ENCODE results near the gene LY86. TPM values are rescaled to one million over a fixed set of nuclear protein-coding genes. Genes with fewer than 3 reads are reported as not detected.

The LY86 gene
- polyA plus RNA-seq, 4 donors, result 2.8 to 3.4 (median 3.0) TPM; not detected in 1

DNA sequence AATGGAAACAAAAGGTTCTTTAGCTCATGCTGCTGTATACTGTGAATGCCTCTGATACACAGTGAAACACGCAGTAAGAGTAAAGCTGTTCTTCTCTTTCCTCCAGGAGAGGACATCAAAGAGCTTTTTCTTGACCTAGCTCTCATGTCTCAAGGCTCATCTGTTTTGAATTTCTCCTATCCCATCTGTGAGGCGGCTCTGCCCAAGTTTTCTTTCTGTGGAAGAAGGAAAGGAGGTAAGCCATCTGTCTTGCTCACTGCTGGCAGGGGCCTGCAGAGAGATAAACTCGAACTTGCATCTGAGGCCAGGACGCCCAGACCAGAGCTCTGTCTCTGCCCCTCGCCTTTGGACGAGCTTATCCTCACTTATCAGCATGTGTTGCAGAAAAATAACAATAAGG, 37.7 kb downstream of the LY86 start:
- DNase-seq (no peak), FAIRE-seq (no peak)
- WGBS, 3 donors, result 71 to 79% (median 74%) methylated on average over 6 of the region's 6 CpGs
- Histone ChIP-seq H3K27me3 (ENCODE audit: control insufficient read depth in 3 of 3, insufficient read depth in 3 of 3, low read length in 3 of 3) (peaks cover 0 to 5% (median 2%) of the 10 kb centered on the region in 3 donors), H3K9me3 (ENCODE audit: control insufficient read depth in 2 of 2, insufficient read depth in 1 of 2, low read depth in 1 of 2, low read length in 1 of 2) (no peaks in the 10 kb centered on the region), H3K27ac (ENCODE audit: low read depth in 1 of 3, low read length in 2 of 3) (no peak overlapping the region), H3K4me1 (ENCODE audit: control insufficient read depth in 3 of 3, insufficient read depth in 2 of 3, low read depth in 1 of 3, low read length in 2 of 3) (no peaks in the 10 kb centered on the region), H3K36me3 (ENCODE audit: control insufficient read depth in 3 of 3, insufficient read depth in 2 of 3, low read depth in 1 of 3, low read length in 3 of 3) (no peaks in the 10 kb centered on the region), H3K4me3 (ENCODE audit: low read depth in 1 of 3, low read length in 3 of 3) (no peak overlapping the region)

DNA sequence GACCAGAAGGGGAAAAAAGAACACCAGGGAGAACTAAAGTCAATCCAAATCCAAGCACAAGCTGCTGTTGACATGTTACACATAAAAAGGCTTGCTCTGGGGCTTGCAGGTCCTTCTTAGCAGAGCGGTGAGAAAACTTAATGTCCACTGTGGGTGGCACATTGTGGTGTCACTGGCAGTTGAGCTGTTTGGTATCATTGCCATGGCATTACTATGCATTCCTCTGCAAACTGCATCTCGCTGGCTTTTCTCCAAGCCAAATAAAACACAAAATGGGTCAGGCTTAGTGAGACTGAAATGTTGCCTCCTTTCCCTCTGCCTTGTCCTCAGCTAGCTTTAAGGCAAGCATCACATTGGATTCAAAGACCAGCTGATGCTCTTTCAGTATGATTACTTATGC, 40.9 kb downstream of the LY86 start:
- Histone ChIP-seq H3K4me3 (ENCODE audit: low read depth in 1 of 3, low read length in 3 of 3) (no peak overlapping the region), H3K4me1 (ENCODE audit: control insufficient read depth in 3 of 3, insufficient read depth in 2 of 3, low read depth in 1 of 3, low read length in 2 of 3) (no peaks in the 10 kb centered on the region), H3K27me3 (ENCODE audit: control insufficient read depth in 3 of 3, insufficient read depth in 3 of 3, low read length in 3 of 3) (peaks cover 0 to 2% (median 0%) of the 10 kb centered on the region in 3 donors), H3K27ac (ENCODE audit: low read depth in 1 of 3, low read length in 2 of 3) (no peak overlapping the region), H3K36me3 (ENCODE audit: control insufficient read depth in 3 of 3, insufficient read depth in 2 of 3, low read depth in 1 of 3, low read length in 3 of 3) (no peaks in the 10 kb centered on the region), H3K9me3 (ENCODE audit: control insufficient read depth in 2 of 2, insufficient read depth in 1 of 2, low read depth in 1 of 2, low read length in 1 of 2) (no peaks in the 10 kb centered on the region)
- DNase-seq (no peak), FAIRE-seq (no peak)
- WGBS, 3 donors, result 57 to 76% (median 63%) methylated on average over 2 of the region's 2 CpGs

DNA sequence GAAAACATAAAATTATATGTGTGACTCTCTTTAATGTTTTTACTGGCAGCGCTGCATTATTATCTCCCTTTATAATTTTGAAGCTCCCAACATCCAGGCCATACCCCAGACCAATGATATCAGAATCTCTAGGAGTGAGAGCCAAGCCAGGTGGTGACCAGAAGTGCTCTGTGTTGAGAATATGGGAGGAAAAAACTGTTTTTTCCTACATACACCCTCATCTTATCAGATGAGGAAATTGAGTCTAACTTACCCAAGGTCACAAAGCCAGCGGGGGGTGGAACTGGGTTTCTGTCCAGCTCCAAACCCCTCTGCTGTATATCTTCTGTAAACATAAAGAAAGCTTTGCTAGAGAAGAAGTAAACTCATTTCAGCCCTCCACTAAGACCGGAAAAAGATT, 42.5 kb downstream of the LY86 start:
- WGBS, 3 donors, result 65 to 70% (median 69%) methylated on average over 3 of the region's 3 CpGs
- H3K9me3 ChIP-seq (ENCODE audit: control insufficient read depth in 2 of 2, insufficient read depth in 1 of 2, low read depth in 1 of 2, low read length in 1 of 2), result no peaks in the 10 kb centered on the region
- no peak overlapping the region for H3K4me3 ChIP-seq (ENCODE audit: low read depth in 1 of 3, low read length in 3 of 3)
- no peaks in the 10 kb centered on the region for H3K4me1 ChIP-seq (ENCODE audit: control insufficient read depth in 3 of 3, insufficient read depth in 2 of 3, low read depth in 1 of 3, low read length in 2 of 3)
- H3K27me3 ChIP-seq (ENCODE audit: control insufficient read depth in 3 of 3, insufficient read depth in 3 of 3, low read length in 3 of 3), result peaks cover 0 to 2% (median 0%) of the 10 kb centered on the region in 3 donors
- H3K27ac ChIP-seq (ENCODE audit: low read depth in 1 of 3, low read length in 2 of 3), result no peak overlapping the region
- no peak for DNase-seq
- no peak for FAIRE-seq
- no peaks in the 10 kb centered on the region for H3K36me3 ChIP-seq (ENCODE audit: control insufficient read depth in 3 of 3, insufficient read depth in 2 of 3, low read depth in 1 of 3, low read length in 3 of 3)

DNA sequence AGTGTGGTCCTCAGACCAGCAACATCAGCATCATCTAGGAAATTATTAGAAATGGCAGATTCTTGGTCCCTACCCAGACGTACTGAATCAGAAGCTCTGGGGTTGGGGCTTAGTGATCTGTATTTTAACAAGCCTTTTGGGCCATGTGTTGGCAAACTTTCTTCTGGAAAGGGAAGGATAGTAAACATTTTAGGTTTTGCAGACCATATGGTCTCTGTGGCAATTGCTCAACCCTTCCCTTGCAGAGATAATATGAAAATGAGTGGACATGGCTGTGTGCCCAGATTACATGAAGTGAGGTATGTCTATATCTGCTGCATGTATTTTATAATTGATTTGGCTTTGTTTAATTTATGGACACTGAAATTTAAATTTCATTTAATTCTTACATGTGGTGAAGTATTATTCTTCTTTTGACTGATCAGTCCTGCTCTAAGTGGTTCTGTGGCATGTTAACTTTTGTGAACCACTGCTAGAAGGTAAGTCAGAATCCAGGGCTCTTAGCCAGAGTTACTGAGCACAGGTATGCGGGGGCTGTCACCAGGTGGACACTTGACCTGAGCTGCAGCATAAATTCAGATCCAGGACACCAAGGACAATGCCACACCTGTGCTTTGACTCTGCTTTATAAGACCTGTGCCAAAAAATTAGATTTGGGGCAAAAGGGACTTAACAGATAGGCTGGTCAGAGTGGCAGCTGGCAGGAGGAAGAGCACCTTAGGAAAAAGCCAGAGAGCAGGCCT, 43.2 kb downstream of the LY86 start:
- FAIRE-seq, result no peak
- no peak for DNase-seq

DNA sequence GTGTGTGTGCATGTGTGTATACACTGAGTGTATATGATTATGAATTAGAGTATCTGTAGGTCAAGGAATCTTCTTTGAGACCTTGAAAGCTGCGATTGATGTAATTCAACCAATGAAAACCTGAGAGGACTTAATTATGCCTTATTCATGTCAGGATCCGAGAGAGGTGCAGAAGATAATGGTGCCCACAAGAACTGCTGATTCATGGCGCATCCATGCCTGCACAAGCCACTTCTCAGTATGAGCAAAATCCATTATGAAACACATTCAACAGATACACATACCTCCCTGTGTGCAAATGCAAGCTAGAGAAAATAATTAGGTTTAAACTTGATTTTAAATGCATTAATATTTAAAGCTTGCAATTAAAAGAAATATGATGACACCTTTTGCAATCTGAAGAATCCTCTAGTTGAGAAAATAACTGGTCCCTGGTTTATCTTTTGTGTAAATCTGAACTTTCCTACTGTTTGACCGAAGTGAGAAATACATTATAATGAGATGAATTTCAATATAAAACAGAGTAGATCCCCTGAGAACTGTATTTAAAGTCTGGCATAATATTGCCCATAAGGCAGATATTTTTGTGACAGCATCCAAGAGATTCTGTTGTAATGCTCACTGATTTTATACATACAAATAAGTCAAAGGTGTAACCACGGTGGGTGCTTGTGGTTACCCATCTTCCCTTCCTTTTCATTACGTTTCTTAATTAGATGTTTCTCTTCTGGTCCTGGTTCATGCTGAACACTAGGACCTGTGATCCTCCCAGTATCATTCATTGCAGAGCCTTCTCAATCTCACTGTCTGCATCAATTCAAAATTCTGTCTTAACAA, 45.6 kb downstream of the LY86 start:
- H3K36me3 ChIP-seq (ENCODE audit: control insufficient read depth in 3 of 3, insufficient read depth in 2 of 3, low read depth in 1 of 3, low read length in 3 of 3), result no peaks in the 10 kb centered on the region
- H3K27ac ChIP-seq (ENCODE audit: low read depth in 1 of 3, low read length in 2 of 3), result no peak overlapping the region
- 81 to 90% (median 85%) methylated on average over 6 of the region's 6 CpGs for WGBS, 3 donors
- no peaks in the 10 kb centered on the region for H3K9me3 ChIP-seq (ENCODE audit: control insufficient read depth in 2 of 2, insufficient read depth in 1 of 2, low read depth in 1 of 2, low read length in 1 of 2)
- no peak for DNase-seq
- FAIRE-seq, result no peak
- no peaks in the 10 kb centered on the region for H3K4me1 ChIP-seq (ENCODE audit: control insufficient read depth in 3 of 3, insufficient read depth in 2 of 3, low read depth in 1 of 3, low read length in 2 of 3)
- H3K27me3 ChIP-seq (ENCODE audit: control insufficient read depth in 3 of 3, insufficient read depth in 3 of 3, low read length in 3 of 3), result no peaks in the 10 kb centered on the region
- H3K4me3 ChIP-seq (ENCODE audit: low read depth in 1 of 3, low read length in 3 of 3), result no peak overlapping the region

More for the DNA sequence above, 43.2 kb downstream of the LY86 start:
- no peak overlapping the region for H3K27ac ChIP-seq (ENCODE audit: low read depth in 1 of 3, low read length in 2 of 3)
- H3K36me3 ChIP-seq (ENCODE audit: control insufficient read depth in 3 of 3, insufficient read depth in 2 of 3, low read depth in 1 of 3, low read length in 3 of 3), result no peaks in the 10 kb centered on the region
- WGBS, 3 donors, result 53 to 67% (median 56%) methylated on average over 2 of the region's 2 CpGs
- no peak overlapping the region for H3K4me3 ChIP-seq (ENCODE audit: low read depth in 1 of 3, low read length in 3 of 3)
- no peaks in the 10 kb centered on the region for H3K9me3 ChIP-seq (ENCODE audit: control insufficient read depth in 2 of 2, insufficient read depth in 1 of 2, low read depth in 1 of 2, low read length in 1 of 2)
- peaks cover 0 to 2% (median 0%) of the 10 kb centered on the region in 3 donors for H3K27me3 ChIP-seq (ENCODE audit: control insufficient read depth in 3 of 3, insufficient read depth in 3 of 3, low read length in 3 of 3)
- no peaks in the 10 kb centered on the region for H3K4me1 ChIP-seq (ENCODE audit: control insufficient read depth in 3 of 3, insufficient read depth in 2 of 3, low read depth in 1 of 3, low read length in 2 of 3)

DNA sequence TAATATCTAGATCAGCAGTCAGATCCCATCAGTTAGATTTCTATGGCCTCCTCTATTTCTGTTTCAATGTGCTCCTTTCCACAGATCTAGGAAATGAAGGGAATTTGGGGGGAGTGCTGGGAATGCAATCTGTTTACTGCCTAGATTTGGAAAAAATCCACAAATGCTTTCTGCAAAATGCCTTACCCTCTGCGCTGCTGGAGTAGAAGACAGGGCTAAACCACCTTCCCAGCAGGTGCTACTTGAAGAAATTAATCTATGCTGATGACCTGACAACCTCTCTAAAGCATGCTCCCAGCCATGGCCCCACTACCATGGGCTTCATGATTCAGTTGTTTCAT, 46.2 kb downstream of the LY86 start:
- FAIRE-seq, result no peak
- no peak for DNase-seq
- Histone ChIP-seq H3K36me3 (ENCODE audit: control insufficient read depth in 3 of 3, insufficient read depth in 2 of 3, low read depth in 1 of 3, low read length in 3 of 3) (no peaks in the 10 kb centered on the region), H3K4me1 (ENCODE audit: control insufficient read depth in 3 of 3, insufficient read depth in 2 of 3, low read depth in 1 of 3, low read length in 2 of 3) (no peaks in the 10 kb centered on the region), H3K4me3 (ENCODE audit: low read depth in 1 of 3, low read length in 3 of 3) (no peak overlapping the region), H3K27ac (ENCODE audit: low read depth in 1 of 3, low read length in 2 of 3) (no peak overlapping the region), H3K9me3 (ENCODE audit: control insufficient read depth in 2 of 2, insufficient read depth in 1 of 2, low read depth in 1 of 2, low read length in 1 of 2) (no peaks in the 10 kb centered on the region), H3K27me3 (ENCODE audit: control insufficient read depth in 3 of 3, insufficient read depth in 3 of 3, low read length in 3 of 3) (no peaks in the 10 kb centered on the region)
- 76 to 87% (median 86%) methylated on average over 1 of the region's 1 CpG for WGBS, 3 donors

DNA sequence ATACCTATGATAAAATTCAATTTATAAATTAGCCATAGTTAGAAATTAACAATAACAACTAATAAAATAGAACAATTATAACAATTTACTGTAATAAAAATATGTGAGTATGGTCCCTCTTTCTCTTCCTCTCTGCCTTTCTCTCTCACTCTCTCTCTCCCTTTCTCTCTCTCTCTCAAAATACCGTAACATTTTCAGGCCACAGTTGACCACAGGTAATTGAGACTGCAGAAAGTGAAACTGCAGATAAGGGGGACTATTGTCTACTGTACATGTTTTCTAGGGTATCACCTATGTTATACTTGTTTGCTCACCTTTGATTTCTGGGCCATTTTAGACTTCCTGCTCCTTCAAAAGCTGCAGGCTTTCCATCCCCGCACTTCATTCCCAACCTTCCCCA, 46.8 kb downstream of the LY86 start:
- no peaks in the 10 kb centered on the region for H3K36me3 ChIP-seq (ENCODE audit: control insufficient read depth in 3 of 3, insufficient read depth in 2 of 3, low read depth in 1 of 3, low read length in 3 of 3)
- H3K4me3 ChIP-seq (ENCODE audit: low read depth in 1 of 3, low read length in 3 of 3), result no peak overlapping the region
- no peak for DNase-seq
- no peak overlapping the region for H3K27ac ChIP-seq (ENCODE audit: low read depth in 1 of 3, low read length in 2 of 3)
- WGBS, 3 donors, result 37 to 65% (median 58%) methylated on average over 2 of the region's 2 CpGs
- H3K4me1 ChIP-seq (ENCODE audit: control insufficient read depth in 3 of 3, insufficient read depth in 2 of 3, low read depth in 1 of 3, low read length in 2 of 3), result no peaks in the 10 kb centered on the region
- no peaks in the 10 kb centered on the region for H3K27me3 ChIP-seq (ENCODE audit: control insufficient read depth in 3 of 3, insufficient read depth in 3 of 3, low read length in 3 of 3)
- no peak for FAIRE-seq
- H3K9me3 ChIP-seq (ENCODE audit: control insufficient read depth in 2 of 2, insufficient read depth in 1 of 2, low read depth in 1 of 2, low read length in 1 of 2), result no peaks in the 10 kb centered on the region

DNA sequence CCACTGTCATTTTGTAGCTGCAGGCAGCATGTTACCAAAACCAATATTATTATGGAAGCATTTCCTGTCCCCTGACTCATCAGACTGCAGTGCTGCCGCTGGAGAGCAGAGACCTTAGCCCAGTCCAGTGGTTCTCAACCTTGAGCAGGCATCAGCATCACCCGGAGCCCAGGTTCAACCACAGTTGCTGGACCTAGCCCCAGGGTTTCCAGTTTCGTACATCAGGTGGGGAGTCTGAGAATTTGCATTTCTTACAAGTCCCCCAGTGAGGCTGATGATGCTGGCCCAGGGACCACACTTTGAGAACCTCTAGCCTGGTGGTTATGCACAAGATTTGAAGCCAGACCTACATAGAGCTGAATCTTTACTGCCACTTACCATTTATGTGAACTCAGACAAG, 47.3 kb downstream of the LY86 start:
- FAIRE-seq, result no peak
- H3K27me3 ChIP-seq (ENCODE audit: control insufficient read depth in 3 of 3, insufficient read depth in 3 of 3, low read length in 3 of 3), result no peaks in the 10 kb centered on the region
- H3K9me3 ChIP-seq (ENCODE audit: control insufficient read depth in 2 of 2, insufficient read depth in 1 of 2, low read depth in 1 of 2, low read length in 1 of 2), result no peaks in the 10 kb centered on the region

More for the DNA sequence above, 47.3 kb downstream of the LY86 start:
- no peak overlapping the region for H3K4me3 ChIP-seq (ENCODE audit: low read depth in 1 of 3, low read length in 3 of 3)
- no peaks in the 10 kb centered on the region for H3K4me1 ChIP-seq (ENCODE audit: control insufficient read depth in 3 of 3, insufficient read depth in 2 of 3, low read depth in 1 of 3, low read length in 2 of 3)
- H3K27ac ChIP-seq (ENCODE audit: low read depth in 1 of 3, low read length in 2 of 3), result no peak overlapping the region
- WGBS, 3 donors, result 82 to 83% (median 83%) methylated on average over 3 of the region's 3 CpGs
- DNase-seq, result no peak
- H3K36me3 ChIP-seq (ENCODE audit: control insufficient read depth in 3 of 3, insufficient read depth in 2 of 3, low read depth in 1 of 3, low read length in 3 of 3), result no peaks in the 10 kb centered on the region
